Suppressor macrophage (primary cell): ENCODE data around the gene NPHP4.
"Not testable (repeated sequence)": the region's sequence is repeated elsewhere in the genome, so short reads cannot be mapped to it uniquely, and the experiment has no call there.

Experiments
- DNase-seq, 4 experiments: peaks; one replicate each; pipeline ENCODE4 v3.0.0-alpha.2; 2020 to 2022

NPHP4 gene

GRCh38 chr1:5909576-5910275 lies 82.5 kb downstream of the NPHP4 start:
- no peak for DNase-seq

- DNase-seq = no peak
Measured at GRCh38 chr1:5908461-5909375, 83.5 kb downstream of the NPHP4 start.

- no peak for DNase-seq
Measured at GRCh38 chr1:5907966-5908365, 84.3 kb downstream of the NPHP4 start.

- no peak for DNase-seq
Measured at GRCh38 chr1:5907386-5907785, 84.8 kb downstream of the NPHP4 start.

- no peak for DNase-seq
Measured at GRCh38 chr1:5906966-5907365, 85.3 kb downstream of the NPHP4 start.

- no peak for DNase-seq
Measured at GRCh38 chr1:5906116-5906515, 86.1 kb downstream of the NPHP4 start.

- no peak for DNase-seq
Measured at GRCh38 chr1:5905436-5905835, 86.8 kb downstream of the NPHP4 start.

GRCh38 chr1:5904551-5904950 lies 87.7 kb downstream of the NPHP4 start:
- no peak for DNase-seq

- no peak for DNase-seq
Measured at GRCh38 chr1:5903680-5904079, 88.5 kb downstream of the NPHP4 start.

GRCh38 chr1:5903031-5903430 lies 89.2 kb downstream of the NPHP4 start:
- DNase-seq = no peak

GRCh38 chr1:5901841-5902240 lies 90.4 kb downstream of the NPHP4 start:
- no peak for DNase-seq

GRCh38 chr1:5901150-5901549 lies 91.1 kb downstream of the NPHP4 start:
- no peak for DNase-seq

GRCh38 chr1:5898266-5898665 lies 94.0 kb downstream of the NPHP4 start:
- no peak for DNase-seq

- DNase-seq = no peak
Measured at GRCh38 chr1:5896706-5897660, 95.2 kb downstream of the NPHP4 start.

- DNase-seq = no peak
Measured at GRCh38 chr1:5895446-5896406, 96.5 kb downstream of the NPHP4 start.

- not testable (repeated sequence) for DNase-seq
Measured at GRCh38 chr1:5893699-5894278, 98.4 kb downstream of the NPHP4 start.

GRCh38 chr1:5892329-5892728 lies 99.9 kb downstream of the NPHP4 start:
- no peak for DNase-seq

GRCh38 chr1:5891736-5892135 lies 100.5 kb downstream of the NPHP4 start:
- DNase-seq = no peak

GRCh38 chr1:5891137-5891536 lies 101.1 kb downstream of the NPHP4 start:
- no peak for DNase-seq

- no peak for DNase-seq
Measured at GRCh38 chr1:5890346-5891106, 101.7 kb downstream of the NPHP4 start.
